ENCODE measurements around the gene CARM1. TPM values are rescaled to one million over a fixed set of nuclear protein-coding genes. Genes with fewer than 3 reads are reported as not detected.
A peak's percentile ranks its signal among the peaks of the same experiment; 100 is the strongest.

CARM1 gene
- total RNA-seq, 1 experiment from 2014 or later = 63.7 TPM

GRCh38 chr19:10921199-10921909, 50.0 kb downstream of the CARM1 start:
- Histone ChIP-seq H3K36me3 (ENCODE audit: low read depth) (peaks cover 4% of the 10 kb centered on the region; the same call in 1 of the 2 replicates), H3K4me2 (no peak overlapping the region), H3K4me1 (replicated peaks; ENCODE audit: insufficient read depth) (no peaks in the 10 kb centered on the region), H4K20me1 (ENCODE audit: insufficient read depth) (0 out of 2 replicates have a peak, but pooled peaks cover 8% of the 10 kb centered on the region), H3K27ac (no peak overlapping the region), H3K79me2 (ENCODE audit: low read depth) (0 out of 2 replicates have a peak, but pooled peaks cover 3% of the 10 kb centered on the region), H3K4me3 (no peak overlapping the region), H2AFZ (no peak overlapping the region), H3K9me2 (ENCODE audit: insufficient read depth) (no peaks in the 10 kb centered on the region), H3K9me3 (ENCODE audit: insufficient read depth, low read depth) (no peaks in the 10 kb centered on the region), H3F3A (ENCODE audit: insufficient read depth, low read depth) (peaks cover 45% of the 10 kb centered on the region), H3K27me3 (ENCODE audit: insufficient read depth, low read depth) (no peaks in the 10 kb centered on the region)
- POLR2A ChIA-PET (ENCODE audit: unreplicated experiment) = no interaction called here
- BruUV-seq (replicated peaks) = no TSS peak
- intact Hi-C loops (cut with micrococcal nuclease; ENCODE audit: unreplicated experiment) = no loop called here
- CTCF ChIA-PET = no interaction called here
- peak in 1 of 2 experiments; percentile 24 for DNase-seq
- TF ChIP-seq EZH2 (IDR thresholded peaks at IDR 0.05; ENCODE audit: low read depth) (no peak), CTCF (conservative IDR thresholded peaks at IDR 0.05) (no peak)

GRCh38 chr19:10921910-10922637, 50.7 kb downstream of the CARM1 start:
- Histone ChIP-seq H3K27ac (no peak overlapping the region), H2AFZ (no peak overlapping the region), H3K9me2 (ENCODE audit: insufficient read depth) (no peaks in the 10 kb centered on the region), H3K36me3 (ENCODE audit: low read depth) (peaks cover 4% of the 10 kb centered on the region; the same call in 1 of the 2 replicates), H3K9me3 (ENCODE audit: insufficient read depth, low read depth) (no peaks in the 10 kb centered on the region), H4K20me1 (ENCODE audit: insufficient read depth) (0 out of 2 replicates have a peak, but pooled peaks cover 8% of the 10 kb centered on the region), H3K27me3 (ENCODE audit: insufficient read depth, low read depth) (no peaks in the 10 kb centered on the region), H3K79me2 (ENCODE audit: low read depth) (peaks cover 8% of the 10 kb centered on the region; the same call in 1 of the 2 replicates), H3K4me3 (no peak overlapping the region), H3K4me1 (replicated peaks; ENCODE audit: insufficient read depth) (peaks cover 2% of the 10 kb centered on the region; the same call in 1 of the 2 replicates), H3K4me2 (no peak overlapping the region), H3F3A (ENCODE audit: insufficient read depth, low read depth) (peaks cover 45% of the 10 kb centered on the region)
- intact Hi-C loops (cut with micrococcal nuclease; ENCODE audit: unreplicated experiment) = no loop called here
- TSS peak; percentile 23 for BruUV-seq (replicated peaks)
- POLR2A ChIA-PET (ENCODE audit: unreplicated experiment) = no interaction called here
- CTCF ChIA-PET = no interaction called here
- TF ChIP-seq EZH2 (IDR thresholded peaks at IDR 0.05; ENCODE audit: low read depth) (no peak), CTCF (conservative IDR thresholded peaks at IDR 0.05) (no peak)
- DNase-seq = peak in 1 of 2 experiments; percentile 30

GRCh38 chr19:10922638-10923014, 51.3 kb downstream of the CARM1 start:
- TF ChIP-seq EZH2 (IDR thresholded peaks at IDR 0.05; ENCODE audit: low read depth) (no peak), CTCF (conservative IDR thresholded peaks at IDR 0.05) (no peak)
- H3K4me1 ChIP-seq (replicated peaks; ENCODE audit: insufficient read depth) = peaks cover 8% of the 10 kb centered on the region; the same call in 1 of the 2 replicates
- no peak overlapping the region for H3K4me2 ChIP-seq
- H3F3A ChIP-seq (ENCODE audit: insufficient read depth, low read depth) = peaks cover 41% of the 10 kb centered on the region
- no peak overlapping the region for H3K27ac ChIP-seq
- no peak overlapping the region for H3K4me3 ChIP-seq
- intact Hi-C loops (cut with micrococcal nuclease; ENCODE audit: unreplicated experiment) = no loop called here
- no peak for DNase-seq
- no peaks in the 10 kb centered on the region for H3K9me3 ChIP-seq (ENCODE audit: insufficient read depth, low read depth)
- no TSS peak for BruUV-seq (replicated peaks)
- POLR2A ChIA-PET (ENCODE audit: unreplicated experiment) = no interaction called here
- H2AFZ ChIP-seq = no peak overlapping the region
- peaks cover 4% of the 10 kb centered on the region; the same call in 1 of the 2 replicates for H3K36me3 ChIP-seq (ENCODE audit: low read depth)
- H3K9me2 ChIP-seq (ENCODE audit: insufficient read depth) = no peaks in the 10 kb centered on the region
- H3K79me2 ChIP-seq (ENCODE audit: low read depth) = peaks cover 14% of the 10 kb centered on the region
- H3K27me3 ChIP-seq (ENCODE audit: insufficient read depth, low read depth) = no peaks in the 10 kb centered on the region
- CTCF ChIA-PET = no interaction called here
- H4K20me1 ChIP-seq (ENCODE audit: insufficient read depth) = 0 out of 2 replicates have a peak, but pooled peaks cover 8% of the 10 kb centered on the region
